Activated CD8-positive, alpha-beta memory T cell treated with anti-CD3 and anti-CD28 coated beads, Interleukin-2, amount 10 ng/mL, durations not matched to agents 7 days and 5 days (primary cell): ENCODE measurements around the gene POLR3E. TPM values are rescaled to one million over a fixed set of nuclear protein-coding genes. Genes with fewer than 3 reads are reported as not detected.

Experiments used
- ATAC-seq: fragments of 150-1000 bp; cut with Tn5 transposase; one replicate; pipeline ENCODE4 v1.10.0; 2021; ENCODE audit warnings: moderate library complexity
- CTCF ChIA-PET: fragments of 350-600 bp; sonication (Branson Sonifier 250); formaldehyde crosslinking; loops from one replicate; lab custom pipeline; 2021; ENCODE audit warnings: antibody characterized with exemption; lab: Charles Lee
- DNase-seq: peaks from one replicate; pipeline ENCODE4 v3.0.0-alpha.2; 2020
- H3K27ac Mint-ChIP-seq: one replicate; pipeline ENCODE4 v1.8.0; 2021; ENCODE audit warnings: mild to moderate bottlenecking, mixed read lengths
- H3K27me3 Mint-ChIP-seq: one replicate; pipeline ENCODE4 v1.8.0; 2021; ENCODE audit warnings: mixed read lengths
- H3K36me3 Mint-ChIP-seq: one replicate; pipeline ENCODE4 v1.8.0; 2021; ENCODE audit warnings: mild to moderate bottlenecking, mixed read lengths
- H3K4me1 Mint-ChIP-seq: one replicate; pipeline ENCODE4 v1.8.0; 2021; ENCODE audit warnings: mixed read lengths
- H3K4me3 Mint-ChIP-seq: one replicate; pipeline ENCODE4 v1.8.0; 2021; ENCODE audit warnings: mild to moderate bottlenecking, moderate library complexity, mixed read lengths
- H3K9me3 Mint-ChIP-seq: one replicate; pipeline ENCODE4 v1.8.0; 2022; ENCODE audit warnings: low read depth, mixed read lengths
- total RNA-seq, 2 experiments: library from RNA; stranded (reverse); gene quantifications; one replicate each; pipeline ENCODE4 v1.2.3, GENCODE V29; 2021

Gene POLR3E
- total RNA-seq, 2 experiments from 2014 or later, result 56.5 to 88.0 TPM

DNA sequence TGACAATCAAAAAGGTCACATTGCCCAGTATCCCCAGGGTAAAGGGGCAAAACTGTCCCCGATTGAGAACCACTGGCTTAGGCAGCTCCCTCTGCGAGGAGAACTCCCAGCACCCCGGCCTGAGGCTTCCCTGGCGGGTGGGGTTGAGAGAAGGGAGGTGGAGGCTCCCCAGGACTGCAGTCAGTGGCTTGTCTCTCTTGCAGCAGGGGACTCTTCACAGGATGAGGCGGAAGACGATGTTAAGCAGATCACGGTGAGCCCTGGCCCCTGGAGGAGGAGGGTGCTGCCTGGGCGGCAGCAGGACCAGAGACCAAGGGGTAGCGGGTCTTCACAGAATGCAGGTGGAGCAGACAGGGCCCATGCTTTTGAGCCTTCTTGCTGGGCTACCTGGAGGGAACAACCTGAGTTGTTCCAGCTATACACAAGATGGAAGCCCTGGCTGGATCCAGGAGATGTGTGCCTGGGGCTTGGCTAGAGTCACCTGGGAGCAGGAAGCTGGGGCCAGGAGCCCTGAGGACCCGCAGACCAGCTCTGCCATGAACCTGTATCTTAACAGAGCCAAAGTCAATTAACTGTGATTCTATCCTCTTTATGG, 16.8 kb downstream of the POLR3E start:
- Mint-ChIP-seq H3K4me3 (no peak overlapping the region), H3K27ac (no peak overlapping the region), H3K9me3 (no peaks in the 10 kb centered on the region), H3K36me3 (peaks cover 15% of the 10 kb centered on the region), H3K27me3 (no peaks in the 10 kb centered on the region), H3K4me1 (no peaks in the 10 kb centered on the region)
- DNase-seq (no peak), ATAC-seq (no peak)
- CTCF ChIA-PET, result no interaction called here

DNA sequence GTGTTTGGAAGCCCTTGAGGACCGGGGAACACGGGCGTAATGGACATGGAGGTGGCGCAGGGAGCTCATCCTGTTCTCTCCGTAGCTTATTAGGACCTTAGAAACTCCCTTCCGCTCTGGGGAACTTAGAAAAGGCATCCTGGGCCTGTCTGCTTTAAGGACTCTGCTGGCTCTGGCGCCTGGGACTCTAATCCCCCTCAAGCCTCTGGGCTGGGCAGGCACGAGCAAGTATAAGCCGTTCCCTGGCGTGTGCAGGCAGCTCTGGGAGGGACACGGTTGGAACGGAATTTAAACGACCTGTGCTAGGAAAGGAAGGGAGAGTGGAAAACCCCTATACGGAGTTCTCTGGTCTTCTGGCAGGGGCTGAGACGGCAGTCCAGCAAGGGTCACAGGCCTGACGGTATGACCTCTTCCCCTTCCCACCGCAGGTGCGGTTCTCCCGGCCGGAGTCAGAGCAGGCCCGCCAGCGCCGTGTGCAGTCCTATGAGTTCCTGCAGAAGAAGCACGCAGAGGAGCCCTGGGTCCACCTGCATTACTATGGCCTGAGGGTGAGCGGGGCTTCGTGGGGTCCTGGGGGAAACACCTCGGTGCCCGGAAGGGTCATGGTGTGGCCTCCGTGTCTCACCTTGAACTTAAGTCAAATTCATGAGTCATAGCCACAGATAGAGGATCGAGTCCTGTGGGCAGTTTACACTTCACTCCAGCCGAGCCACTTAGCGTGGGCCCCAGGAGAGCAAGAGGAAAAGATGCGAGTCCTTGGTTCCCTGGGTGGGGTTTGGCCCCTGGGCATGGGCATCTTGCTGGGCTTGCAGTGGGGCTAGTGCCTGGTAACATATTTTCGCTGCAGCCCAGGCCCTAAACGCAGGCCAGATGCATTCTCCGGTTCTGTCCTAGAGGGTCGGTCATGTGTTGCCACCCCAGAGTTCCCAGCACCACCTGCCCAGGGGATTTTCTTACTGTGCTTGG, 17.7 kb downstream of the POLR3E start:
- Mint-ChIP-seq H3K27ac (no peak overlapping the region), H3K27me3 (no peaks in the 10 kb centered on the region), H3K4me3 (no peak overlapping the region), H3K9me3 (no peaks in the 10 kb centered on the region), H3K36me3 (peaks cover 19% of the 10 kb centered on the region), H3K4me1 (no peaks in the 10 kb centered on the region)
- ATAC-seq (no peak), DNase-seq (no peak)
- CTCF ChIA-PET, result no interaction called here

DNA sequence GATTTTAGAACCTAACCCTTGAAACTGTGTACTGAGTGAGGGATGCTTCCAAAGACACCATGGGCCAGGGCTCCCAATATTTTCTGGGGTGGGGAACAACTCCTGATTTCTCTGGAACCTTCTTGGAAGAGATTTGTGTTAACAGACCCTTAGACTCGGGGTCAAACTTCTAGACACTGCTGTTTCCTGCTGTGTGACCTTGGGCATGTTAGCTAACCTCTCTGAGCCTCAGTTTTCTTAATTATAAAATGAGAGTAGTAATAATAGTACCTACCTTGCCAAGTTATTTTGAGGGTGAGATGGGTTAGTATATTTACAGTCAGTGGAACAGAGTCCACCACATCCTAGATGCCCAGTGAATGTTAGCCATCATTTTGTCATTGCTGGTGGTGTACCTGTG, 18.8 kb downstream of the POLR3E start:
- Mint-ChIP-seq H3K4me3 (no peak overlapping the region), H3K27me3 (no peaks in the 10 kb centered on the region), H3K4me1 (no peaks in the 10 kb centered on the region), H3K27ac (no peak overlapping the region), H3K9me3 (no peaks in the 10 kb centered on the region), H3K36me3 (peaks cover 25% of the 10 kb centered on the region)
- CTCF ChIA-PET, result no interaction called here
- ATAC-seq (no peak), DNase-seq (peak; percentile 25)

- peak; percentile 39 for DNase-seq
- CTCF ChIA-PET, result no interaction called here
- no peak overlapping the region for H3K27ac Mint-ChIP-seq
- H3K4me3 Mint-ChIP-seq, result no peak overlapping the region
- no peak for ATAC-seq
- H3K36me3 Mint-ChIP-seq, result peaks cover 28% of the 10 kb centered on the region
- H3K4me1 Mint-ChIP-seq, result peaks cover 2% of the 10 kb centered on the region
- no peaks in the 10 kb centered on the region for H3K27me3 Mint-ChIP-seq
- H3K9me3 Mint-ChIP-seq, result no peaks in the 10 kb centered on the region
Measured at GRCh38 chr16:22316411-22316811, 19.2 kb downstream of the POLR3E start.

- no peak for ATAC-seq
- Mint-ChIP-seq H3K36me3 (peaks cover 26% of the 10 kb centered on the region), H3K27ac (no peak overlapping the region), H3K27me3 (no peaks in the 10 kb centered on the region), H3K4me1 (peaks cover 2% of the 10 kb centered on the region), H3K4me3 (no peak overlapping the region), H3K9me3 (no peaks in the 10 kb centered on the region)
- CTCF ChIA-PET, result no interaction called here
- DNase-seq, result peak; percentile 35
Measured at GRCh38 chr16:22317001-22317530, 19.9 kb downstream of the POLR3E start.

DNA sequence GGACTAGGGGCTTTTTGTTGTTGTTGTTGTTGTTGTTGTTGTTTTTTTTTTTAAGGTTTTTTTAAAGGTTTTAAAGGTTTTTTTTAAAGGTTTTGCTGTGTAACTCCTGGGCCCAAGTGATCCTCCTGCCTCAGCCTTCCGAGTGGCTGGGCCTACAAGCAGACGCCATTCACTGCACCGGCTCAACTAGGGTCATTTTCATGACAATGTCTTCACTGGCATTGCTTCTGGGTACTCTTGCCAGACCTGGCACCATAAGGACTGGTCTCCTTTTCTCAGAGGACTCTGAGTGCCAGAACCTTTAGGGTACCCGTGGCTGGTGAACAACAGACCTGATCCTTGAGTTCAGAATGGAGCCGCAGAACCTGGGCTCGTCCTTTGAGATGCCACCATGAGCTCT, 20.4 kb downstream of the POLR3E start:
- no peaks in the 10 kb centered on the region for H3K27me3 Mint-ChIP-seq
- H3K27ac Mint-ChIP-seq, result no peak overlapping the region
- H3K4me3 Mint-ChIP-seq, result no peak overlapping the region
- peaks cover 26% of the 10 kb centered on the region for H3K36me3 Mint-ChIP-seq
- CTCF ChIA-PET, result interaction anchor here (1.3 to 2.8 kb wide), 2 partner anchors 18 to 26 kb away, joined by 3 to 15 read pairs; no protein-coding TSS in a partner anchor
- H3K4me1 Mint-ChIP-seq, result peaks cover 2% of the 10 kb centered on the region
- DNase-seq (peak; percentile 30), ATAC-seq (no peak)
- no peaks in the 10 kb centered on the region for H3K9me3 Mint-ChIP-seq

DNA sequence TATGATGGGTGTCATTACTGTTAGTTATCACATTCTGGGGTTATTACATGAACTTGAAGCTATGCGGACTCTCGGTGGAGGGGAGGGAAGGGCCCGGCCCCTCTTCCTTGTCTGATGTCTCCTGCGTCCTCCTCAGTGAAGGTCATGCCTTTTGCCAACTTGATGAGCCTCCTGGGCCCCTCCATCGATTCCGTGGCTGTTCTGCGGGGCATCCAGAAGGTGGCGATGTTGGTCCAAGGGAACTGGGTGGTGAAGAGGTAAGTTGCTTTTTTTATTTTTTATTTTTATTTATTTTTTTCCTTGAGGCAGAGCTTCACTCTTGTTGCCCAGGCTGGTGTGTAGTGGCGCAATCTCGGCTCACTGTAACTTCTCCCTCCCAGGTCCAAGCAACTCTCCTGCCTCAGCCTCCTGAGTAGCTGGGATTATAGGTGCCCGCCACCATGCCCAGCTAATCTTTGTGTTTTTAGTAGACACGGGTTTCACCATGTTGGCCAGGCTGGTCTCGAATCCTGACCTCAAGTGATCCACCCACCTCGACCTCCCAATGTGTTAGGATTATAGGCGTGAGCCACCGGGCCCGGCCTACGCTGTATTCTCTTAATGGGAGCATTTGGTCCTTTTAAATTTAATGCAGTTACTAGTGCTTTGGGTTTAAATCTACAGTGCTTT, 21.6 kb downstream of the POLR3E start:
- CTCF ChIA-PET, result interaction anchor here (0.8 to 3.8 kb wide), 16 partner anchors 10 to 1162 kb away, joined by 3 to 21 read pairs (median 4); no protein-coding TSS in a partner anchor
- no peaks in the 10 kb centered on the region for H3K9me3 Mint-ChIP-seq
- H3K4me1 Mint-ChIP-seq, result peaks cover 2% of the 10 kb centered on the region
- ATAC-seq (peak; percentile 30), DNase-seq (peak; percentile 76)
- no peaks in the 10 kb centered on the region for H3K27me3 Mint-ChIP-seq
- H3K36me3 Mint-ChIP-seq, result peaks cover 23% of the 10 kb centered on the region
- no peak overlapping the region for H3K27ac Mint-ChIP-seq
- H3K4me3 Mint-ChIP-seq, result no peak overlapping the region

- Mint-ChIP-seq H3K27me3 (no peaks in the 10 kb centered on the region), H3K4me1 (peaks cover 2% of the 10 kb centered on the region), H3K36me3 (peaks cover 19% of the 10 kb centered on the region), H3K4me3 (no peak overlapping the region), H3K9me3 (no peaks in the 10 kb centered on the region), H3K27ac (no peak overlapping the region)
- peak; percentile 9 for DNase-seq
- ATAC-seq, result no peak
- CTCF ChIA-PET, result interaction anchor here (0.6 to 3.8 kb wide), 25 partner anchors 8 to 1163 kb away, joined by 3 to 21 read pairs (median 4); partner anchors contain the start of genes EEF2K and POLR3E
Measured at GRCh38 chr16:22320572-22321339, 23.5 kb downstream of the POLR3E start.

DNA sequence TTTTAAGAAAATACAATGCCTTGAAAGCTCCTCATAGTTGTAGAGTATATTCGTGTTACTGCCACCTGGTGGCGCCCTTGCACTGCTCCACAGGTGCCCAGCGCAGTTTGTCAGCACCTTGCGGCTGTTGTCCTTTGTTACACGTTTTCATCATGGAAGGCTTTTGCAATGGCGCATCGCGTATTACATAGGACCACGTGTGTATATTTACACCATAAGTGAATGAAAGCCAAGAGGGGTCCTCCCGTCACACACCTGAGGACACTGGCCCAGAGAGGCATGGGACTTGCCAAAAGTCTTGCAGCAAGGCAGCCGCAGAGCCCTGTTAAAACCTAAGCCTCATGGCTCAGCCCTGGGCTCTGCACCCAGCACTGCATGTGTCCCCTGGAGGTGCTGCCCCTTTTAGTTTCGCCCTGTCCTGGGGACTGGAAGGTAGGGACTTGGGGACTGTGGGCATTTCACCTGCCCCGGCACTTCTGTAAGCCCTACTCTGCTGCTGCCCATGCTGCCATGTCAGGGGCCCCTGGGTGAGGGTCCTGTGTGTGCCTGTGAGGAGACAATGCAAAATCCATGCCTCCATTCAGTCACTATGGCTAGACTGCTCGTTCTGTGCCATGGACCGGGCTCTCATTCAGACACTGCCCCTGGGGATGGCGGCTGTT, 24.3 kb downstream of the POLR3E start:
- H3K4me3 Mint-ChIP-seq, result no peak overlapping the region
- DNase-seq, result peak; percentile 80
- peak; percentile 81 for ATAC-seq

GRCh38 chr16:22322021-22322471, 24.8 kb downstream of the POLR3E start:
- H3K9me3 Mint-ChIP-seq, result no peaks in the 10 kb centered on the region
- CTCF ChIA-PET, result interaction anchor here (1.2 kb wide), 2 partner anchors 11 to 36 kb away, joined by 4 to 6 read pairs; no protein-coding TSS in a partner anchor
- H3K4me1 Mint-ChIP-seq, result peaks cover 2% of the 10 kb centered on the region
- H3K36me3 Mint-ChIP-seq, result peaks cover 21% of the 10 kb centered on the region
- DNase-seq (no peak), ATAC-seq (no peak)
- H3K4me3 Mint-ChIP-seq, result no peak overlapping the region
- no peaks in the 10 kb centered on the region for H3K27me3 Mint-ChIP-seq
- no peak overlapping the region for H3K27ac Mint-ChIP-seq

More for the DNA sequence above, 24.3 kb downstream of the POLR3E start:
- peaks cover 2% of the 10 kb centered on the region for H3K4me1 Mint-ChIP-seq
- H3K9me3 Mint-ChIP-seq, result no peaks in the 10 kb centered on the region
- H3K36me3 Mint-ChIP-seq, result peaks cover 20% of the 10 kb centered on the region
- H3K27me3 Mint-ChIP-seq, result no peaks in the 10 kb centered on the region
- no peak overlapping the region for H3K27ac Mint-ChIP-seq
- CTCF ChIA-PET, result interaction anchor here (0.6 to 3.8 kb wide), 25 partner anchors 8 to 1164 kb away, joined by 3 to 21 read pairs (median 4); partner anchors contain the start of genes EEF2K and POLR3E

- H3K4me3 Mint-ChIP-seq, result no peak overlapping the region
- H3K27ac Mint-ChIP-seq, result no peak overlapping the region
- CTCF ChIA-PET, result interaction anchor here (2.1 kb wide), 1 partner anchor 31 kb away, joined by 7 read pairs; no protein-coding TSS in a partner anchor
- DNase-seq (no peak), ATAC-seq (no peak)
- H3K27me3 Mint-ChIP-seq, result no peaks in the 10 kb centered on the region
- H3K36me3 Mint-ChIP-seq, result peaks cover 21% of the 10 kb centered on the region
- no peaks in the 10 kb centered on the region for H3K9me3 Mint-ChIP-seq
- peaks cover 2% of the 10 kb centered on the region for H3K4me1 Mint-ChIP-seq
Measured at GRCh38 chr16:22322741-22323140, 25.5 kb downstream of the POLR3E start.
